GM19397 (cell line): Measurements from ENCODE around the gene TRAF3IP1.
A peak's percentile ranks its signal among the peaks of the same experiment; 100 is the strongest.

ENCODE experiments used
- ATAC-seq: cut with Tn5 transposase; IDR thresholded peaks from one replicate; pipeline ENCODE4 v1.9.1; 2021; ENCODE audit warnings: mild to moderate bottlenecking, moderate library complexity; ENCODE audit not compliant: unreplicated experiment

The TRAF3IP1 gene

DNA sequence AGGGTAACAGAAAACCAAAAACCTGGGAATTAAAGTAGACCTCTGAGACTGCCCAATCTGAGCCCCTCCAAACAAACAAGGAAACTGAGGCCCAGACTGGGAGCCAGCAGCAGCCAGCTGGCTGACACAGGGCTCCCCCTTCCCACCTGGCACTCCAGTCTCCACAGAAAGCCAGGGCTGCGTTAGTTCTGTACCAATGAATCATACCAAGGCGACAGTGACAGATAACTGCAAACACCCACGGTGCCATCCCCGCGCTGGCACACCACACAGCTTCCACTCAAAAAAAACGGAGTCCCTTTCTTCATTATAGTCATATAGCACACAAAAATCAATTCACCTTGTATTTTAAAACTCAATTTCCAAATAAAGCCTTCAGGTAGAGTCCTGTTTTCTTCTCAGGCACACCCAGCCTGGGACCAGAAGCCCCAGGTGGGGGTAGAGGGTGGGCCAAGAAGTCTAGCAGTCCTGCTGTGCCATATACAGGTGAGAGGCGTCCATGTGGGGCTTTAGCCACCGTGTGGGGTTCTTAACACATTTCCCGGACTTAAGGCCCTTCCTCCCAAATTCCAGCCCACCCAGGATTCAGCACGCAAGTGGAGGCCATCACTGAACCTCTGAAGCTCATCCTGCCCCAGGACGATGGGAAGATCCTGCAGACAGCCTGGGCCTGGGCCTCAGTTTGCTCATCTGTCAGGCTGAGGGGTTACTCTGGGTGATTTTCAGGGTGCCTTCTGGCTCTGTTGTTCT lies 33.2 kb upstream of the TRAF3IP1 start:
- ATAC-seq = no peak

DNA sequence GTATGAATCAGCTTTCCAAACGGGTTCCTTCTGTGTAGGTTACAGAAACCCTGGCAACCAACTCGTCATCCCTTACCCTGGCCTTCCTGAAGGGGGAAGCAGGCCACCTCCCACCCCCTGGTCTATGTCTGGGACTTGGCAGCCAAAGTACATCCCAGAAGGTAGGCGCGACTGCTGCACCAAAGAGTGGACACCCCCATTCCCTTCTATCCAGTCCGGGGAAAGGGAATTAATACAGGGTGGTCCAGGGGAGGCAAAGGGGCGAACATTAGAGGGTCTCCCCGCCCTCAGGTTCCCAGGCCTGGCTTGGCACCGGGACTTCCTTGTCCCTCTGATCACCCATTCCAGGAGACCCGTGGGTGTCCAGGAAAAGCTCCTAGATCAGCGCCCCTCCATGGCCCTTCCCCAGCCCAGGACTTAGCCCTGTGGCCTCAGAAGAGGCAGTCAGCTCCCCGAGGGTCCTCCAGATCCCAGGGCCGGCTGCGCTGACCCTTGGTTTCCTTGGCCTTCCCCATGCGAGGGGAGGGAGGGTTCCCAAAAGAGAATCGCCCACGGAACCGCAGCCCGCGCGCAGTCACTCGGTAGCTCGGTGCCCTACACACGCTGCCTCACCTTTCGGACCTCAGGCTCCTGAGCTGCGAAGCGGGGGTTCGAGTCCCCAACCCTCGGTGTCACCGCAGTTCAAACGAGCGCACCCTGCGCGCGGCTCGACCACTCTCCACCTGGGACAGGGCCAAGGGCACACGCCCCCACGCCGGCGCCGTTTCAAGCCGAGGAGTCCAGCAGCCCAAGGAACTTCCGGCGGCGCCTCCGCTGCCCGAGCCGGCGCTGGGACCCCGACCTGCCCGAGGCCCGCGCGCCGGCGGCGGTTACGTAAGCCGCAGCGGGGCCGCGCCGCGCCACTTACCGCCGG lies 32.3 kb upstream of the TRAF3IP1 start, which contains the start of gene PER2:
Gene PER2, minus strand, starts transcription at position 874 of the 913 bp plus-strand sequence. CDS start 10,674 bp downstream, outside the sequence.
- ATAC-seq = peak; percentile 43

DNA sequence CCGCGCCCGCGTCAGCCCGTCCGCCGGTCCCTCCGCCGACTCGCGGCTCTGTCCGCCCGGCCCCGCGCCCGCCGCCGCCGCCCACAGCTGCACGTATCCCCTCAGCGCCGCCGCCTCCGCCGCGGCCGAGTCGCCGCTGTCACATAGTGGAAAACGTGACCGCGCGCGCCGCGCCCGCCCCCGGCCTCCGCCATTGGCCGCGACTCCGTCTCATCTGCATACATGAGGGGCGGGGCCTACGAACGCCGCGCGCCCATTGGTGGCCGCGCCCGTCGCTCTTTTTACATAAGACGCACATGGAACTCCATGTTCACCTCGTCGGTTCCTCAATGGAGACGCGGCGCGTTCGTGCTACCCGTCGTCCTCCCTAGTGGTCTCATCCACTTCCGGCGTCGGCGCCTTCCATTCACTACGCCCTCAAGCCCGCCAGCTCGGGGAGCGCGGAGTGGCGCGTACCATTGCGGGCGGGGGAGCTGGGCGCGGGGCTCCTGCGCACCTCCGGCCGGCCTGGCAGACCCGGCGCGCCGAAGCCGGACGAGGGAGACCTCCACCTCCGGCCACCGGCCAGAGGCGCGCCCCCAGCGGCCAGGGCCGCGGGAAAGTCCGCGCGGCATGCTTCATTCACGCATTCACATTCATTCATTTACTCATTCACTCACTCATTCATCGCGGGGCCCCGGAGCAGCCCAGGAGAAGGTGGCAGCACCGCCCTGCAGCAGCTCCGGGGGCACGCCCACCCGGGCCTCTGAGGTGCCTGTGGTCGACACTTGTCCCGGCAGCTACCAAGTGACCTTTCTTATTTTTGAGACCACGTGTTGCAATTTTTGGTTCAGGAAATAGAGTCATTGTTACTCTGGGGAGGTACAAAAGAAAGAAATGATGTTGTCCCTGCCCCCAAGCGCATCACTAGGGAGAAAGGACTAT lies 31.4 kb upstream of the TRAF3IP1 start:
- peak; percentile 88 for ATAC-seq

DNA sequence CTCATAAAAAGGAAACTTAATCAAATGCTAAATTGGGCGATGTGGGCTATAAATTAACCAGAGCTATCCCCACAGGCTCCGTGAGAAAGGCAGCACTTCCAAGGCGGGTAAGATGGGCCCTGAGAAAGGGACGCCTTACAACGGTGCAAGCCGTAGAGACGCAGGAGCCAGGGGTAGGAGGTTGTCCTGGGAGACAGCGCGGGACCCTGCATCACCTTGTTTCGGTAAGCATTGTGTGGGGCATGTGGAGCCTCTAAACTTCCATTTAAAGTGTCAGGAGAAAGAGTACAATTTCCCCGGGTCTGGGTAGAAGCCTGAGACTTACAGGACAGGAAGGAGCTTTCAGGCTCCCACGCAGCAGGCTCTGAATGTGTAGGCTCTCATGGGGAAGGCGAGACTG lies 30.7 kb upstream of the TRAF3IP1 start:
- ATAC-seq = no peak

DNA sequence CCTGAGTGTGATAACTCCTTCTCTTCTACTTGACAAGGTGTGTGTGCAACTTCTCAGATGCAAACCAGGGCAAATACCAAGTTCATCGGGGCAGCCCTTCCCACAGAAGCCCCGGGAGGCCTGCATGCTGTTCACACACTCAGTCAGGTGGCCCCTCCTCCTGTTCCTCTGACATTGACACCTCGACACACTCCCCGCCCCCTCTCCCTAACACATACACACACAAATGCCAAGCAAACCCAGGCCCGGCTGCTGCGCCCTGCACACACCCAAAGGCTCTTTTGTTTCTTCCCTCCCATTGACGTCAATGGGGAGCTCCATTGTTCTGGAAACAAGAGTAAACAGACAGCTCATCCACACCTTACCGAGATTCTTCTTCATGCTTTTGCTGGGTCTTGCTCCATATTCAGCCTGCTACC lies 30.2 kb upstream of the TRAF3IP1 start:
- no peak for ATAC-seq

DNA sequence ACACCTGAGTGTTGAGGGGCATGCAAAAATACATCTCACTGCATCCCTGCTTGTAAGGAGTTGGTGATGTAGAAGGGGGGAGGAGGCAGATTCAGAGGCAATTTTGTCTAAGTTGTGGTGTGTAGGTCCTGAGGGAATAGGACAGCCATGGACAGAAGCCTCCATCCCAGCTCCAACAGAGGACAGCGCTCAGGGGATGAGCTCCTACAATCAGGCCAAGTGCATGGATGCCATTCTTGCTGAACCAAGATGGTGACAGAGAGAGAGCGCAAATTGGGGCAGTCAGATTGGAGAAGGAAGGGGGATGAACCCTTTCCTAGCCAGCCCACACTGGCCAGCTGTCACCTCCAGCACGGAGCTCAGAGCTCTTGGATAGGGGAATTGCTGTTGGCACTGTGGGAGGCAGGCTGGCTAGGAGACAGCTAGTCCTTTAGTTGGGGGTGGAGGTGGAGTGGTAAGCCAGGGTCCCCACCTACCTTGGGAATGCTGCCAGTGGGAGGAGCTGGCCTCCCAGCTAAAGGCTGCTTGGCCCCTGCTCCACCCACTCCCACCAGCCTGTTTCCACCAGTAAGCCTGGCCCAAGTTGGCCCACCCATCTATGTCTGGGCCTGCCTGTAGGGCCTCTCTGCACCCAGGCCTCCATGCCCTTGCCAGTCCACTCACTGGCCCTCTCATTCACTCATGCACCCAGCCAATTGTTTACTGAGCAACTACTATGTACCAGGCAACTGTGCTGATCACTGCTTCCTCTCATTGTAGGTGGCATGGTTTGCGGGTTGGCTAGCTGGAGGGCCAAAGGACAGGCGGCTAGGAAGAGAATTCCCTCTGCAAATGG lies 29.4 kb upstream of the TRAF3IP1 start:
- no peak for ATAC-seq

- no peak for ATAC-seq
Measured at GRCh38 chr2:238291550-238292281, 28.6 kb upstream of the TRAF3IP1 start.

DNA sequence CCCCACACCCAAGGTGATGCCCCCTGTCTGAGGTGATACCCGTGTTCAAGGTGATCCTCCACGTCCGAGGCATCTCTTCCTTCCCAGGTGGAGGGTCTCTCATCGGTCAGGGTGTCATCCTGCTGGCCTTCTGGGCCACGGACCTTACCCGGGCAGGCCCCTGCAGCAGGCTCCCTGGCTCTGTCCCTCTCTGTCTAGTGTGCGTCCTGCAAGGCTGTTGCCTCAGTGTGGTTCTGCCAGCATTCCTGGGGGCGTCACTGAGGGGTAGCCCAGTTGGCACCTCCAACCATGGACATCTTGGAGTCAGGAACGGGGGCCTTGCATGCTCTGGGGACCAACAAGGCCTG lies 26.3 kb upstream of the TRAF3IP1 start:
- ATAC-seq = no peak

DNA sequence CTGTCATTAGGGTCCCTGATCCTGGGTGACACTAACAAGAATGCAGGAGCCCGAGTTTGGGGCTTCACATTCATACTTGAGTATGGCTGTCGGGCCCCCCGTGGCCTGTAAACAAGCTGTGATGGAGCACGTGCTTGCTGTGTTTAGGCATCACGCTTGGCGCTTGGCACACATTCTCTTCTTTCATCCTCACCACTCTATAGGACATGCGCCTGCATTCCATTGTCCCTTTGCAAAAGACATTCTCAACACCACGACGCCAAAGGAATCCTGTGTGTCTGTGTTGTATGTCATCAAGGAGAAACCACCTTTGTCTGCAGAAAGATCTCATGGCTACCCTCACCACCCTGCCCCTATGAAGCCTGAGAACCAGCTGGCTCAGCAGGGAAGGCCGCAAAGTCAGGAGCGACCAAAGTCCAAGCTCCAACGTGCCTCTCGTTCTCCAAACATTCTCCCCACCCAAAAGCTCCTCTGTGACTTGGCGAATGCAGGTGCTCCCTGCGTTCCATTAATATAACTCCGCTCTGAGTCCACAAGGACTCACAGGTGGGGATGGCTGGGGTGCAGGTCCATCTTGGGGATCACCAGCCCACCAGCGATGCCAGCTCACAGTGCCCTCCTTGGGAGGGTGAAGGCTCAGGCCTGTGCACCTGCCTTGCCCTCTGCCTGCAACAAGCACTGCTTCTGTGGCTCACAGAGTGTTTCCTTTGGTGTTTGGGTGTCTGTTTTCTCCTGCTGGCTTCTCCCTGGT lies 25.8 kb upstream of the TRAF3IP1 start:
- ATAC-seq = no peak

DNA sequence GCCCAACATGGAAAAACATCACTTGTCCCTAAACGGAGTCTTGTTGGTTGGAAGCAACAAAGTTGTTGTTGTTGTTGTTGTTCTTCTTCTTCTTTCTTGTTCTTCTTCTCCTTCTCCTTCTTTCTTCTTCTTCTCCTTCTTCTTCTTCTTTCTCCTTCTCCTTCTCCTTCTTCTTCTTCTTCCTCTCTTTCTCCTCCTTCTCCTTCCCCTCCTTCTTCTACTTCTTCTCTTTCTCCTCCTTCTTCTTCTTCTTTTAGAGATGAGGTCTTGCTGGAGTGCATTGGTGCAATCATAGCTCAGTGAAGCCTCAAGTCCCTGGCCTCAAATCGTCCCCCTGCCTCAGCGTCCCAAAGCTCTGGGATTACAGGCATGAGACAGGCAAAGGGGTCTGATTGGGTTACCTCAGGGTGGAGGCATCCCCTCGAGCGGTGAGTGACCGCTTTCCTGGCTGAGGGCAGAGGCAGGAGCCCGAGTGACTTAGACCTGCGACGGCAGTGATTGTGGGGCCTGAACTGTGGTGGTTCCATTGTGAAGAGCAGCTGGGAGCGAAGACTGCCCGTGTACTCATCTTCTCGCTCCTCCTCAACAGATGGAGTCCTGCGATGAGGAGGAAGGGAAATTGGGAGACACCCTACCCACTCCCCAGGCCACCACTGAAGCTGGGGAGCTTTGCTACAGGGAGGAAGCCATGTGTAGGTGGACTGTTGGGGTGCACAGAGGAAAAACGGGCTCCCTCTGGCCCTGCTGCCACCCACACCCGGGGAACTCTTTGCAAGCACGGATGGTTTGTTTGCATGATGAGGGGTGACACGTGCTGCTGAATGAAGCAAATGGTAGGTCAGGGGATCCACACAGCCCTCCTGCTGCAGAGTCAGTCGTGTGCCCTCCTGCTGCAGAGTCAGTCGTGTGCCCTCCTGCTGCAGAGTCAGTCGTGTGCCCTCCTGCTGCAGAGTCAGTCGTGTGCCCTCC lies 24.9 kb upstream of the TRAF3IP1 start:
- no peak for ATAC-seq

DNA sequence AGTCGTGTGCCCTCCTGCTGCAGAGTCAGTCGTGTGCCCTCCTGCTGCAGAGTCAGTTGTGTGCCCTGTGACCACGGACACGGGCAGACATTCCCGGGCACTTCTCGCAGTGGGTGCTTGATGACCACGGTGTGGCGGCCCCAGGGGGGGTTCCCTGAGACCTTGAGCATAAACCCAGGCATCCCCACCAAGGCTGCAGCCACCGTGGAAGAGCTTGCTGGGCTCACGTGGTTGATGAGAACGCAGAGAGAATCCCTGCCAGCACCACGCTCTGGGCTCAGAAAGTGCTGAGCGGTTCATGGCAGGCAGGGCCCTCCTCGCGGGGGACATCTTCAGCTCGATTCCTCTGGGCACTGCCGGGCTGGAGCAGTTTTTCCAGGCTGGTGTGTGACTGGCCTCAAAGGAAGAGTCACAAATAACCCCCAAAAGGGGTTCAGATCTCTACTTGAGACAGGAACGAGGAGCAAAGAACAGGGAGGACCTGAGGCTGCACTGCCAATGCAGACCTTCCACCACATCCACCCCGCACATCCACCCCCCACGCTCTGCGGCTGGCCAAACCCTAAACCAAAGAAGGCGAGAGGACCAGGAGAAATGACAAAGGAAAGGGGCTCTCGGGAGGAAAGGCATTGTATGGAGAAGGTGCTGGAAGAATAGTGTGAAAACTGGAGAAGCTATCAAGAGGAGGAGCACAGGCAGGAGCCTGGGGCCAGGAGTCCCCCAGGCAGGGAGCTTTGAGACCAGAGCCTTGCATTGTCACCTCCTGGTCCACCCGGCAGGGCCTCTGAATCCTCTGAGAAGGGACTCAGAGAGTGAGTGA lies 23.5 kb upstream of the TRAF3IP1 start:
- ATAC-seq = no peak

GRCh38 chr2:238299803-238300202 lies 20.5 kb upstream of the TRAF3IP1 start:
- no peak for ATAC-seq

DNA sequence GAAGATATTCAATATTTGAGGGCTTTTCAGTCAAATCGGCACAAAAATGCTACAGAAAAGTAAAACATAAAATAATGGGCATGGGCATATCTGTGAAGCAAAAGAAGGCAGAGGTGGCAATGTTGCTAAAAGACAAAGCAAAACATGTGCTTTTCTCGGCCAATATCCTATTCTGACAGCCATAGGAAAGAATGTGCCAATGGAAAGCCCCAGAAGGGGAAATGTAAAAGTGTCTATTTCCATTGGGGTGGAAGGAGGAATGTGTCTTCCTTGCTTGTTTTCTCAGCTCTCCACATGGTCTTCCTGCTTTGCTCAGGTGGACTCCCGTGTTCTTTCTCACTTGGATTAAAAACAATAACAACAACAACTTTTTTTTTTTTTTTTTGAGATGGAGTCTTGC lies 18.2 kb upstream of the TRAF3IP1 start:
- ATAC-seq = no peak

DNA sequence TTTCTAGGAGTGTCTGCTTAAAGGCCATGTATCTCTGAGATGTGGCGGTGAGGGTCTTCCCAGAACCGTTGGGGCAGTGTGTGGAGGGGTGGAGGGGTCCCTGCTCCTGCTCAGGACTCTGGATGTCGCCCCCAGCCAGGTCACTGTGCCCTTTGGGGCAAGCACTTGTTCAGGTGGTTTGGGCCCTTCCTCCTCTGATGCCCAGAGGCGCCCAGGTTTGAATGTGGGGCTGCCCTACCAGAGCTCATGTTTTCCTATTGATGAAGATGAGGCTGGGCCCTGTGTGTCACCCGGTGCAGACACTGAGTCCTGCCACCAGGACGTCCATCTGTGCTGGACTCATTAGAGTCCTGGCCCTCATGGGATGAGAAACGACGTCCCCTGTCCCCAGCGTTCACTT lies 17.6 kb upstream of the TRAF3IP1 start:
- no peak for ATAC-seq

- ATAC-seq = no peak
Measured at GRCh38 chr2:238304116-238304515, 16.2 kb upstream of the TRAF3IP1 start.

DNA sequence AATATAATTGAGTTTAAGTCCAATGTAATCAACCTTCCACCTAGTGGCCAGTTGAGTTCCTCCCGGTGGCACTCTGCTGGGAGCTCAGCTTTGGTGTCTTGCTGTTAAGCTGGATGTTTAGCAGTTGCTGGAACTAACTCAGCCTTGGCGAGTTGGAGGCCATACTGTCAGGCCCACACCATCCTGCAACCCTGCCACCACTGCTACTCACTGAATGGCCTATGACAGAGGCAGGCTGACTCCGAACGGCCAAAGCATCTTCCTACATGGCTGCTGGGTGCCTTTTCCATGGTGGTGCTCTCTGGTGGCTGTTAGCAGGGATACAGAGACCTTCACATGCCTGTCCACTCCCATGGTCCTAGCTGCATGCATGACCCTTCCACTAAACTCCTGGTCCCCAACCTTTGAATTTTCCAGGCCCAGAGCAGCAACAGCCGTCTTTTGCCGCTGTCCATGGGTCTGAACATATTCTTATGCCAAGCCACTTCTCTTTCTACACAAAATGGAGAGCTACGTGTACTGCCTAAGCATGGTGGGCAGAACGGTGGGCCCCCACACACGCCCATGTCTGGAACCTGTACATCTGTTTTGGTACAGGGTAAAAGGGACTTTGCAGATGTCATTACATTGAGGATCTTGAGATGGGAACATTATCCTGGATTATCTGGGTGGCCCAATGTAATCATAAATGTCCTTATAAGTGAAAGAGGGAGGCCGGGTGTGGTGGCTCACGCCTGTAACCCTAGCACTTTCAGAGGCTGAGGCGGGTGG lies 15.0 kb upstream of the TRAF3IP1 start:
- no peak for ATAC-seq
